GM19023 (cell line): ENCODE measurements around the gene AKT3.
"Not testable (repeated sequence)": the region's sequence is repeated elsewhere in the genome, so short reads cannot be mapped to it uniquely, and the experiment has no call there.

Source experiments
- ATAC-seq: cut with Tn5 transposase; IDR thresholded peaks from one replicate; pipeline ENCODE4 v1.9.1; 2021; ENCODE audit warnings: mild to moderate bottlenecking, moderate library complexity; ENCODE audit not compliant: unreplicated experiment

AKT3 gene

DNA sequence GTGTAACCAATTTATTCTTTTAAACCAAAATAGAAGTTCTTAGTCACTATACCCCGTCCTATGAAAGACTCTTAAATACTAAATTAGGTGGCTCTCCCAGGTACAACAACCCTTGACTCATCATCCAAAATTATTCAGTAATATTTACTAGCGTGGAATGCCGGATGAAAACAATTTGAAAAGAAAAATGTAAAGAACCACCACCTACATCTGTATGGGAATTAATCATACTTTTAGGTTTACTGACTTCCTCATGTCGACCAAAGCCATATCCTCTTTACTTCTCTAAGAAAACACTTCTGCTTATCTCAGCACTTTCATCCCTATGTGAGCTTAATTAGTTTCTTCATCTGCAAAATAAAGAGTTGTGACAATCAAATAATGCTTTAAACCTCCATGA, 139.6 kb downstream of the AKT3 start:
- no peak for ATAC-seq

- no peak for ATAC-seq
These were observed 141.8 kb downstream of the AKT3 start for GRCh38 chr1:243708210-243708609.

DNA sequence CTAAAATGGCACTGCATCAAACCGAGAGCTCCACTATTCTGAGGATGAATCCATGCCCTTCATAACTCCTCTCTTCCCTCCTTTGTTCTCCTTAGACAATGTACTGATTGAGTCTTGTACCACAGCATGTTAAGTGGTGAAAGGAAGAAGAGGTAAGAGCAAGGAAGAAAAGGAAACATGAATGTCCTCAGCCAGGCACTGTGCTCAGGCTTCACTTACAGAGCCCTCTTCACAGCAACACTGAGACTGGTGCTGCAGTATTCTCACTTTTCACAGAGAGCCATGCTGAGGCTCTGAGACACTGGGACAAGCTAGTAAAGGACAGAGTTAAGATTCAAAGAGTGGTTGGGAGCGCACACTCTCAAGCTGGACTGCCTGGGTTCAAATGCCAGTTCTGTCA, 143.5 kb downstream of the AKT3 start:
- ATAC-seq = no peak

GRCh38 chr1:243705585-243705984, 144.5 kb downstream of the AKT3 start:
- no peak for ATAC-seq

GRCh38 chr1:243701872-243702271, 148.2 kb downstream of the AKT3 start:
- no peak for ATAC-seq

DNA sequence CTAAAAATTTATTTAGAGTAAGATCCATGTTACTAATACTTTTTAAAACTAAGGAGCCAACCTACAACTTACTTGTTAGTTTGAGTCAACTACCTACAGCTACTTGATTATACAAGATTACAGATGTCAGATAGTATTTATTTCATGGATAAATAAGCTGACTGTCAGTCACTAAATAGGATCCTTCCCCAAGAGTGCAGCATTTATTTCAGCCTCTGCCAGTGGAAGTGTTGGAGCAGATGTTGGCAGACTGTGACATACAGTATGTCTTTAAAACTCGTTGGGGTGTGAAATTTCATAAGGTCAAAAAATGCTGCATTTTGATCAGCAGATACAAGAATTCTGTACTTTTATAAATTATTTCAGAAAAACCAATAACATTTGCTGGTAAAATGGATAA, 156.2 kb downstream of the AKT3 start:
- no peak for ATAC-seq

- ATAC-seq = no peak
These were observed 163.9 kb downstream of the AKT3 start for GRCh38 chr1:243686159-243686558.

DNA sequence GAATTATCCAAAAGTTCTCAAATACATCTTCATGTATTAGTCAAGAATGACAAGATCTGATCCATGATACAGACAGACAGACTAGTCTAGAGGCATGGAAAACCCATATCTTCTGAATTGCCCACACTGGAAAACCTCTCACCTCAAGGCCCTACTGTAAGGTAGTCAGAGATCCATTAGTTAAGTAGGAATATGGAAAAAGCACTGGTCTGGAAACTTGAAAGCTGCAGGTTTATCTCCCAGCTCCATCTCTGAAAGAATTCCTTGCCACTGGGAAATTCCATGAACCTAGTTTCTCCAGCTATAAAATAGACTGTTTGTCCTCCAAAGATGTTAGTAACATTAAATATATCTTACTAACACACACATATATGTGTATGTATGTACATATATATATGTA, 169.2 kb downstream of the AKT3 start:
- no peak for ATAC-seq

GRCh38 chr1:243672539-243673074, 177.4 kb downstream of the AKT3 start:
- ATAC-seq = no peak

DNA sequence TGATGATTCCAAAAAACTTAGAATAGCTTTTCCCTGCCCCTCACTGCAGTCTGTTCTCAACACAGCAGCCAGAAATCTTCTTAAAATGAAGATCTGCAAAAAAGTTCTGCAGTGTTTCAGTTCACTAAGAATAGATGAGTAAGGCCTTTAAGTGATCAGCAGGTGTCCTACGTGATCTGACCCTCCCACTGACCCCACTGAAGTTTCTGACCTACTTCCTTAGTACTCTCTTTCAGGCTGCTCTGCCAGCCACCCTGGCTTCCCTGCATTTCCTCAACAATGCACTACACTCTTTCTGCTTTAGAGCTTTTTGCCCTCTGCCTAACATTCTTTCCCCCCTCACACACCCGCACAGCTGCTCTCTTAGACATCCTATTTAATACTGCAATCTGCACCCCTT, 182.5 kb downstream of the AKT3 start:
- no peak for ATAC-seq

DNA sequence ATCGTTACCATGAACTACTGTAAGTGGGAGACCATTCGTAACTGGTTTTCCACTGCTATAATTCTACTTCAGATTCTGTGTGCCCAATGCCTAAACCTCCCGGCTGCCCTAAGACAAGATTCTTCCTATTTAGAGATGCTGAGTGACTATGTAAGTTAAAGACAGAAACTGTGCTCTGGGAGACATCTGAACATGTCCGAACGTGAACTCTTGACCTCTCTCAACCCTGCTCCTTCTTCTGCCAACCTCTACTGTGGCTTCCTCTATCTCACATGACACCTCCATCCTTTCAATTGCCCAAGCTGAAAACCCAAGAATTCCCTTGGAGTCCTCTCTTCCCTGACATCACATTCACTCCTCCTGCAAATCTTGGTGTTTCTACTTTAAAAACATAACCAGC, 182.9 kb downstream of the AKT3 start:
- no peak for ATAC-seq

- ATAC-seq = no peak
These were observed 186.4 kb downstream of the AKT3 start for GRCh38 chr1:243663651-243664050.

GRCh38 chr1:243662169-243662568, 187.9 kb downstream of the AKT3 start:
- not testable (repeated sequence) for ATAC-seq

GRCh38 chr1:243658594-243659105, 191.4 kb downstream of the AKT3 start:
- ATAC-seq = no peak

GRCh38 chr1:243657793-243658192, 192.2 kb downstream of the AKT3 start:
- no peak for ATAC-seq

- ATAC-seq = not testable (repeated sequence)
These were observed 200.5 kb downstream of the AKT3 start for GRCh38 chr1:243649530-243649929.

- no peak for ATAC-seq
These were observed 203.2 kb downstream of the AKT3 start for GRCh38 chr1:243646841-243647240.

DNA sequence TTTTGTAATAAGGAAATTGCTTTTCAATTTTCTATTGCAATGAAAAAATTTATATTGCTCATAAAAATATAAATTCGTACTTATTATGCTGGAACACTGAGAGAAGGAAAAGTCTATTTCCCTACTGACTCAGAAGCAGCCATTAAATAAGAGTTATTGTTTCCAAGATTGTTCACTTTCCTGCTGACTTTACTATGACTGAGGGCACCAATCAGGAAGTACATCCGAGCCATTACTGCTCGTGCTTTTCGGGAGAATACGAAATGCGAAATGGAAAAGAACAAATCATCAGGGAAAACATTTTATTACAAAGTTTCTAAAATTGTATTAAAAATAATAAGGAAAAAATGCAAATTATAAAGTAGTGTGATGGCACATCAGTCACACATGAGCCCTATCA, 204.8 kb downstream of the AKT3 start:
- ATAC-seq = no peak

- ATAC-seq = no peak
These were observed 207.1 kb downstream of the AKT3 start for GRCh38 chr1:243642936-243643335.

DNA sequence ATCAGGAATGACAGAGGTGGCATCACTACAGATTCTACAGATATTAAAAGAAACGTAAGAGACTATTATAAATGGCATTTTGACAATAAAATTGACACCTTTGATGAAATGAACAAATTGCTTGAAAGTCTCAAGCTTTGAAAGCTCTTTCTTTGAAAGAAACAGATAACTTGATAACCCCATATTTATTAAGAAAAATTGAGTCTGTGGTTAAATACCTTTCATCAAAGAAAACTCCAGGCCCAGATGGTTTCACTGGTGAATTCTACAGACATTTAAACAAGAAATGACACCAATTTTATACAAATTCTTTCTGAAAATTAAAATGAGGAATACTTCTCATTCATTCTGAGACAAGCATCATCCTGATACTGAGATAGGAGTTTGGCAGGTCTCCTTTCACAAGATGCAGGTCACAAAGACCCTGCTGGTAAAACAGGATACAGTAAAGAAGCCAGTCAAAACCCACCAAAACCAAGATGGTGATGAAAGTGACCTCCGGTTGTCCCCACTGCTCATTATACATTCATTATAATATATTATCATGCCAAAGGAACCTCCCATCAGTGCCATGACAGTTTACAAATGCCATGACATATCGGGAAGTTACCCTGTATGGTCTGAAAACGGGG, 210.9 kb downstream of the AKT3 start:
- ATAC-seq = no peak

DNA sequence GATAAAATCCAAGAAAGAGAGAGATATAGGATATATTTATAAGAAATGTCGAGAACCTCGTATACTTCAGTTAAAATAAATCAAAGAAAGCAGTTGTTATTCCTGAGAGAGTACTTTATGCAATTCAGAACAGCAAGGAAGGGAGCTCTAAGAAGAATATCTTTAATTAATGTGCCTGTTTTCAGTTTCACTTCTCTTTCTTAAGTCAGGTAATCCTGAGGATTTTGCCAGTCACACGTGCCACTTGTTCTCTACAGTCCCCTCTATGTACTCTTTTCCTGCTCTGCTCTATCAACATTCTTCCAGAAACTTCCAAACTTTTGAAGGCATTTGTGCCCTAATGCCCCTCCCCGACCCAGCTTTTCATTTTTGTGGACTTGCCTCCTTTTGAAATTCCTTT, 211.9 kb downstream of the AKT3 start:
- ATAC-seq = no peak

- ATAC-seq = no peak
These were observed 221.6 kb downstream of the AKT3 start for GRCh38 chr1:243628476-243628907.

DNA sequence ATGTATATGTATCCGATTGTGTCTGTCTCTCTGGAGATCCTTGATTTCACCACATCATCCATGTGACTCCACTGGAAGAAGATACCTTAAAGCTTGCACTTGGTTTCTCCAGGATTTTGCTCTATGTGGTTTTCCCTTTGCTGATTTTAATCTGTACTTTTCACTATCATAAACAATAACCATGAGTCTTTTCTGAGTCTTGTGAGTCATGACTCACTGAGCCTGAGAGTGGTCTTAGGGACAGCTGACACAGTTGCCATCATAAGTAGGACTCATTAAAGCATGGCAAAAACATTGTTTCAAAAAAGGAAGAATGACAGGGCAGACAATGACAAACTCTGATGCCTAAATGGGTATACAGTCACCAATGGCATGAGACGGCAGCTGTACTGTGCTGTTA, 226.2 kb downstream of the AKT3 start:
- no peak for ATAC-seq
